Activated T-cell treated with anti-CD3 and anti-CD28 coated beads for 24 hours (primary cell): Measurements from ENCODE around the gene NDUFS5.
"Not testable (repeated sequence)": the region's sequence is repeated elsewhere in the genome, so short reads cannot be mapped to it uniquely, and the experiment has no call there.

ENCODE experiments used
- DNase-seq: peaks from one replicate; pipeline ENCODE4 v3.0.0-alpha.2; 2020; ENCODE audit warnings: low read depth

Gene NDUFS5

DNA sequence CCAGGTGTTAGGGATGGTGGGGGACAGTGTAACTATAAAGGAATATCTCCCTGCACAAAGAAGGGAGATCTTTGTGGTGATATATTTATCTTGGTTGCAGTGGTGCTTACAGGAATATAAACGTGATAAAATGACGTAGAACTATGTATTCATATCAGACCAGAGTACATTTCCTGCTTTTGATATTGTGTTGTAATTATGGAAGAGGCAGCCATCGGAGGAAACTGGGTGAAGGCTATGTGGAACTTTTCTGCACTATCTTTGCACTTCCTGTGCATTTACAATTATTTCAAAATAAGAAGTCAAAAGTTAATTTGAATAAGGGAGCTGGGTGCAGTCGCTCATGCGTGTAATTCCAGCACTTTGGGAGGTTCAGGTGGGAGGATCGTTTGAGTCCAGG lies 37.6 kb downstream of the NDUFS5 start:
- no peak for DNase-seq

DNA sequence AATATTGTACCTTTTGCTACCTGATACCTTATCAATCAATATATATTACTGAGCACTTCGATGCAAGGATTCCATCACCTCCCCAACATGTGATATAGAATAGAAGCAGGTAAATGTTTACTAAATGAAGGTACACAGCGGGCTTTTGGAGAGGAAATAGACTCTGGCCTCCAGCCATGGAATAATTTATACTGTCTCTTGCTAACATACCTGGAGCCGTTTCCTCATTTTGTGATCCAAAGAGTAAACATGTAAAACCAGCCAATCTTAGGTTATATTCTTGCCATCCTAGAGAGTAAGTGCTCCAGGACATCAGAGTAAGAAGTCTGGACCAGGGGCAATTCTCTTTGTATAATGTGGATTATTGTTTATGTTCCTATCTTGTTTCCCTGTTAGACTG lies 39.4 kb downstream of the NDUFS5 start:
- DNase-seq = no peak

DNA sequence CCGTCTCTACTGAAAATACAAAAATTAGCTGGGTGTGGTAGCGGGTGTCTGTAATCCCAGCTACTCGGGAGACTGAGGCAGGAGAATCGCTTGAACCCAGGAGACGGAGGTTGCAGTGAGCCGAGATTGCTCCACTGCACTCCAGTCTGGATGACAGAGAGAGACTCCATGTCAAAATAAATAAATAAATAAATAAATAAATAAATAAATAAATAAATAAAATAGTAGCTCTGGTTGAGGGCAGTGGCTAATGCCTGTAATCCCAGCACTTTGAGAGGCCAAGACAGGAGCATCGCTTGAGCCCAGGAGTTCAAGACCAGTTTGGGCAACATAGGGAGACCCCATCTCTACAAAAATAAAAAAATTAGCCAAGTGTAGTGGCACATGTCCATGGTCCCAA lies 42.1 kb downstream of the NDUFS5 start:
- DNase-seq = not testable (repeated sequence)

DNA sequence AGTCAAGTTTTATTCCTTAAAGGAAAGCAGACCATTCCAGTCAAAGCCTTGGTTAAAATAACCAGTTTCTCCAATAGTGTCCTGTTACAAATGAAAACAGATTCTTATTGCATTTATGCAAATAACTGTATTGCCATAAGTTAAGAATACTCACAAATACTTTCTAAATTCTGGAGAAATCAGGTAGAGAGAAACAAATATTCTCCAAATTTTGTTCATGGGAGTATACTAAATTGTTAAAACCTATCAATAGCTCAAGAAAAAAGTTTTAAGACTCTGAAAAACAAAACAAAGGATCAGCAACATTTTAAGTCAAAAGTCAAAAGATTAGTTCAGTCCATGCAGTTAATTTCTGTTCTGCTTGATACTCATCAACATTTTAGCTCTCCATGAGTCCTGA lies 45.4 kb downstream of the NDUFS5 start:
- not testable (repeated sequence) for DNase-seq

DNA sequence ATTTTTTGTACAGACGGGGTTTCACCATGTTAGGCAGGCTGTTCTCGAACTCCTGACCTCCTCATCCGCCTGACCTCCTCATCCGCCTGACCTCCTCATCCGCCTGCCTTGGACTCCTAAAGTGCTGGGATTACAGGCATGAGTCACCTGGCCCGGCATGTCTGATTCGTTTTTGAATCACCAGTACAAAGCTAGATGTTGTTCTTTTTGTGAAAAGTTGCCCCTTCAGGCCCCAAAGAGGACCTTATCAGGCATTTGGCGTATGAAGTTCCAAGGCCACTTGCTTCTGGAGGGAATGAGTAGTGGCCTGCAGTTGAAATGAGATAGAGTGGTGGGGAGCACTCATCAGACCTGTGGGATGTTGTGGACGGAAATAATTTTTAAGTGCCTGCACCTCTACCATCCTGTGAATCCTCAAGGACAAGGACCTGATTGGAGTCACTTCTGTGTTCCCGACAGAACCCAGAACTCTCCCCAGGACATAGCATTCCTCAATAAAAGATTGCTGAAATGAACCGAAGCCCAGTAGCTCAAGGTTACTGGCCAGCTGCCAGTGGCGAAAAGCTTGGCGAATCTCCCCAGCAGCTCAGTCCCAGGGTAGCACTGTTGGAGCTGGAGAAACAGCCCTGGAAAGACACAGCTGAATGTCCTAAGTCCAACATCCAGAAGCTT lies 50.1 kb downstream of the NDUFS5 start:
- DNase-seq = no peak

DNA sequence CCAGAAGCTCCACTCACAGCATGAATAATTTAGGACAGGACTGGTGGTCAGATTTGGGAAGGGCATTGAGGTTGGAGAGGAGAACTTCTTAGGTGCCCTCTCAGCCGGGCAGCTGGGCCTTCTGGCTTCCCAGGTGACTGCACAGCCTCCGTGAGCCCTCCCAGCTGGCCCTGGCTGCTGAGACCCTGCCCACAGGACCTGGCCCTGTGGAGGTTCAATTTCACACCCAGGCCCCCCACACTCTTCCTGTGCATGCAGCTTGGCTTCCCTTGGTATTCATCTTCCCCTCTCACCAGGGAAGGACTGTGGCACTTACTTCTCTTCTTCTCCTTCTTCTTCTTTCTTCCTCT lies 50.6 kb downstream of the NDUFS5 start:
- no peak for DNase-seq

DNA sequence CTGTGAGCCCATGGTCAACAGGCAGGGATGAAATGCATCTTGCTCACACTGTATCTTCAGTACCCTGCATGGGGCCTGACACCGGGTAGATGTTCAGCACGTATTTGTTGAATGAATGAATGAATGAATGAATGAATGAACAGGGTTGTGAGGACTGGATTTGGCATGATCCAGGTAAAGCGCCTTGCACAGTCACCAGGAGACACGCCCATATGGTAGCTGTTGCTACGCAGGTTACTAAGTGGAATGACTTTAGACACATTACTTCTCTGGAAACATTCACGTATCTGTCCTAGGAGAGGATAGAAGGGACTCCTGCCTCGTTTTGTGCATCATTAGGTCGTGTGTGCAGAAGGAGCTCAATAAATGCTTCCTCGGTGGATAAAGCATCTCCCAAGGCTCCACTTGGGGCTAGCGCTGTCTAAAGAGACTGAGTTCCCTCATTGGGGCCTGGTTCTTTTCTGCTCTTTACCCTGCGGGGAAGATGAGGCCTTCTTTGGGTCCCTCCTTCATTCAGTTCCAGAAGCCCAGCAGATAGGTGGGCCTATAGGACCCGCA lies 54.2 kb downstream of the NDUFS5 start:
- no peak for DNase-seq

DNA sequence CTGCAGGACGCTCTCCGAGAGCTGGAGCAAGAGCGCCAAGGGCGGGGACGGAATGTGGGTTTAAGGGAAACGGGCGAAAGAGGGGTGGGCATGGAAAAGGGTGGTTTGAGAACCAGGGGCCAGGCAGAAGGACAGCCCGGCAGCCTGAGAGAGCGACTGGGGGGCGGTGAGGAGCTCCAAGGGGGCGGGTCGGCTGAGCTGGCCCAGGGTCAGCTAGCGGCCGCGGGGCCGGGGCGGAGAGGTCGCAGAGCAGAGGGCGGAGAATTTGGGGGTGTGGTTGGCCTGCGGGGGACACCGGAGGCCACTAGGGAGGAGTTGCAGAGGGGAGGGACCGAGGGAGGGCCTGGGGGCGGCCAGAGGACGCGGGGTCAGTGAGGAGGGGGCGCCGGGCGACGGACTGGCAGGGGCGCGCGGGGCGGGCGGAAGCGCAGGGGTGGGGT lies 54.7 kb downstream of the NDUFS5 start:
- DNase-seq = no peak

DNA sequence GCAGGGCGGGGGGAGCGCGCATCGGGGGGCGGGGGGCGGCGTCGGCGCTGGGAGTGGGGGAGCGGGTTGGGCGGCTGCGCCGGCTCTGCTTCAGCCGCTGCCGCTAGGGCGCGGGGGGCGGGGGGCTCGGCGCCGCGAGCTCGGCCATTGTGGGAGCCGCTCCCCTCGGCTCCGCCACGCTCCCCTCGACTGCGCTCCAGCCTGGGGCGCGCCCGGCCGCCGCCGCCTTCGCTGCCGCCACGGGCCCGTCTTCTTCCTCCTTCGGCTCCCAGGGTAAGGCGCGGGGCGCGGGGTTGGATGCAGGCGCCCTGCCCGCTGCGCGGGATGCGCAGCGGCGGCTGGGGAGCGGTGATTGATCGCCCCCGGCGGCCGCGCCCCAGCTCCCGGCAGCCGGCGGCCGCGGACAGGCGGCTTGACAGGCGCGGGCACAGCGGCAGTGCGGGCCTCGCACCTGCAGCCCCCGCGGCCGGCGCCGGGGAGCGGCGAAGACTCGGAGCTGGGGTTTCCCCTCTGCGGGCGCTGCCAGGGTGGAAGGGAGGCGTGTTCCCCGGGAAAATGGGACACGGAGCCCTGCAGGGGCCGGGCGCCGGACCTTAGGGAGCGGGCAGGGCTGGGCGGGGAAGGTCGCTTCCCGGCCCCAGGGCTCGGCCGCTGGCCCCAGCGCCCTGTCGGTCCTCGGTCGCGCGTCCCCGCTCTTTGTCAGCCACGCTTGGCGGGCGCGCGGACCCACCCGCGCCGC lies 55.3 kb downstream of the NDUFS5 start:
- DNase-seq = no peak

DNA sequence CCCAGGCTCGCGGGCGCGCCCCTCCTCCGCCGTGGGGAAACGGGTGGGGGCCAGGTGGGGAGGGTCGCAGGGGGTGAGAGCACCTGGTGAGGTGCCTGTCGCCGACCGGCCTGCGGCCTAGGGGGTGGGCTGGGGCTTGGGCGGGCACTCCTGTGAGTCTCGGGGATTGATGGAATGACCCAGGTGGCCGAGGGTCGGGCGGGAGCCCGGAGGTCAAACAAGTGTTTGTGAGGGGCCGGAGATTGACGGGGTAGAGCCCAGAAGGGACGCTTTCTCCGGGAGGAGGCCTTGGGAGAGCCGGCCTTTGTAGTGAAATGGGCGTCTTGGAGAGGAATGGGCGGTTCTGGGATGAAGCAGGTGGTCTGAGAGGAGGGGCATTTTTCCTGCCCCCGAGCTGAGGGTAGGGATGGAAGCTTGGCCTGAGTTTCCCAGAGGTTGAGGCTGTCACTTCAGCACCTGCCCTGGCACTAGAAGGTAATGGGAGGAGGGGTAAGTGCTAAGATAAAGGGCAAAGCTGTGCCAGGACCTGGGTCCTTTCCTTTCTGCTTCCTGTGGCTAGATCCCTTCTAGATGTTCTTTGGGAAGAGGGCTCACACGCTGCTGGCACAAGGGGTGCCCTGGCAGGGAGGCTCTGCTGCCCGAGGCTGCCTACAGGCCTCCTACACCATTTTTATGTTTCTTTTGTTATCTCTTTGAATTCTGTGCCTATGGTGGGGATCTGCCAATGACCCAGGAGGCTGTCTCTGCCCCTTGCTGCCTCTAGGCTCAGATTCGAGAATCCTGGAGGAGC lies 56.1 kb downstream of the NDUFS5 start:
- DNase-seq = no peak

DNA sequence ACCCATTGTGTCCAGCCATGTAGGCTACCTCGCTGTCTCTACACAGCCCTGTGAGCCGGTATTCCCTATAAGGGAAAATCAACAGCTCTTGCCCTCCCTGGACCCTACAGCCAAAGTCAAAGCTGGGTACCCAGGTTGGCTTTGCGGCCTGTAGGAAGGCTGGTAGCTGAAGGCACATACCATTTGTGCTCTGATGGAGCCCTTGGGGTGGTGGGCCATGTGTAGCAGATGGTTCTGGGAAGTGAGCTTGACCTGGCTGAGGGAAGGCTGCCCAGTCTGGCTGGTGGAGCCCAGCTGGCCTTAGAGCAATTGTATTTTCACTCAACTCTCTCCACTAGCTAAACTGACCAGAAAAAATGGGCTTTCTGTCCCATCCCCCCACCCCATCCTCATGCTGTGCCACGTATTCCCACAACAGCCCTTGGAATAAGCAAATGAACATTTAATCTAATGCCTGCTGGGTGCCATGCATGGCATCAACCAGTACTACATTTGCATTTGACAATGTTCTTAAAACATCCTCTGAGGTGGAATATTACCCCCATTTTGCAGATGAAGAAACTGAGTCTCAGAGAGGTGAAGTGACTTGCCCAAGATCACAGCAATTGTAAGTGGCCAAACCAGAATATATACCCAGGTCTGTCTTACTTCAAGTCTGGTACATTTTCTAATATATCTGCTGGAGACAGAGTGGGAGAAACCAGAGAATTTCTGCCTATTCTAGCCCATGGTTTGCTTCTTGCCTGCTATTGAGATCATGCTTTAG lies 56.8 kb downstream of the NDUFS5 start:
- no peak for DNase-seq

DNA sequence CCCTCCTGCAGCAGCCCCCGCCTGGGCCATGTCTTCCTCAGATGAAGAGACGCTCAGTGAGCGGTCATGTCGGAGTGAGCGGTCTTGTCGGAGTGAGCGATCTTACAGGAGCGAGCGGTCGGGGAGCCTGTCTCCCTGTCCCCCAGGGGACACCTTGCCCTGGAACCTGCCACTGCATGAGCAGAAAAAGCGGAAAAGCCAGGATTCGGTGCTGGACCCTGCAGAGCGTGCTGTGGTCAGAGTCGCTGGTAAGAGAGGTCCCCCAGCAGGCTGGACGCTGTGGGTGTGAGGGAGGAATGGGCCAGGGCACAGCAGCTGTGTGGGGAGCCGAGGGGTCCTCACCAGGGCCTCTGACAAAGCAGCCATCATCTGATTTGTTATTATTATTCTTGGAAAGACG lies 58.0 kb downstream of the NDUFS5 start:
- no peak for DNase-seq
